Kidney tubule cell (primary cell): Measurements from ENCODE around the gene SHROOM4.
A peak's percentile ranks its signal among the peaks of the same experiment; 100 is the strongest.

ENCODE experiments used
- DNase-seq: peaks from one replicate; pipeline ENCODE4 v3.0.0-alpha.2; 2018; ENCODE audit warnings: low spot score

SHROOM4 gene

DNA sequence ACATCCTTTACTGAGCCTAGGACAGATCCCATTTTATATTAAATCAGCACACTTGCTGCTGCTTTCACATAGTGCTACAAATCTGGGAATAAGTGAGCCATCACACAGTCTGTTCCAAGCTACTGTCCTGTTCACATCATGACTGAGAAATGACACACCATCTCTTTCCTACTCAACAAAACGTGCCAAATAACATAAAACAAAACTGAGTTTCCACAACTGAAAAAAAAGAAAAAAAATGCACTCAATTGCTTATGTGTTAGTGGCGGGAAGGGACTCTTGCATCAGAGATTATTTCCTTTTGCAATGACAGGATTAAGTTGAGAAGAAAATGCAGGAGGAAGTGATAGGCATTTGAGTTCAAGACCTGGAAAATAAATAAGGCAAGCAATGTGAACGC lies 109.0 kb downstream of the SHROOM4 start:
- peak; percentile 60 for DNase-seq

DNA sequence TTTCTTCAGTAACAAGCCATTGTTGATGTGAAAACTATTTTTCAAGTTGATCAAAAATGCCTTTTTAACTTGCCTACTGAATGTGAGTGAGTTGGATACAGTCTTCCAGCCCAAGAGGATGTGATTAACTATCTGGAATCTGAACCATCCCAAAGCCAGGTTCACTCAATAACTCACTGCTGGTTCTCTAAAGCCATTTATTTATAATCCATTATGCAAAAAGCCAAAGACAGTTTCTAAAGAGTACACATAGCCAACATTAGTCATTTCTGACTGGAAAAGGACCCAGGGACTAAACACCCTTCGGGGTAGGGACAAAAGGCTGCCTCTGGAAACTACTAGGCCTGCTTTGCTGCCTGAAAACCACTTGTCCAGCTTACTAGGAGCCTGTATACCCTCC lies 109.6 kb downstream of the SHROOM4 start:
- DNase-seq: peak; percentile 84

GRCh38 chrX:50700921-50701320 lies 113.1 kb downstream of the SHROOM4 start:
- DNase-seq: peak; percentile 40

DNA sequence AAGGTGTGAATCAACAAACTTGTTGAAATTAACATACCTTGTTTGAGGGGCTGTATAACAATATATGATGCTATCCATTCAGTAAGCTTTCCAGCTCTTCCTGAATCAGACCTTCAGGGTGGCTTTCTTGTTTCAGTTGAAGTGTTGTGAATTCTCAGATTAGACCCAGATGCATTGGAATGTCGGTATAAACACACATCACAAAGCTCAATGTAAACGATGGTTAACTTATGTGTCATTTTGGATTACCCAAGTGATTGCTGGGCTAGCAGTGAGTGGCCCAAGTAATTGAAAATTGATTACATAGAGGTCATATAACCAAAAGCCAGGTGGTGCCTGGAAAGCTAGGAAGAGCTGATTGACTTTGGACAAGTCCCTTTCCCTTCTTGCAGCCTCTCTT lies 115.0 kb downstream of the SHROOM4 start:
- DNase-seq: no peak

- DNase-seq: peak; percentile 83
Measured at GRCh38 chrX:50697691-50698090, 116.3 kb downstream of the SHROOM4 start.

- DNase-seq: peak; percentile 61
Measured at GRCh38 chrX:50691820-50692219, 122.2 kb downstream of the SHROOM4 start.

DNA sequence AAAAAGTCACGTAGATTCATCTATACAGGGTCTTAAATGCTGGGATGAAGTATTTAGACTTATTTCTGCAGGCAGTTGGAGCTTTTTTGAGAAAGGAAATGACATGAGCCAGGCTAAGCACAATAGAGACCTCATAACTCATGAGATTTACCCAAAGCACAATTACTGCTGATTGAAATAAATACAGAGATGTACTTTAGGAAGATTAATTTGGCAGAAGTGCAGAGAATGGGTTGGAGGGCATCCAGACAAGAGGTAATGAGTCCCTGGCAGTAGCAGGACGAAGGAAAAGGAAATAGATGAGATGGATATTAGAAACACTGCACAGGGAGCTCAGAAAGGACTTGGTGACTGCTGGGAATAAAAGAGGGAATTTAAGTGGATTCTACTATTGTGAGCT lies 129.1 kb downstream of the SHROOM4 start:
- DNase-seq: no peak

DNA sequence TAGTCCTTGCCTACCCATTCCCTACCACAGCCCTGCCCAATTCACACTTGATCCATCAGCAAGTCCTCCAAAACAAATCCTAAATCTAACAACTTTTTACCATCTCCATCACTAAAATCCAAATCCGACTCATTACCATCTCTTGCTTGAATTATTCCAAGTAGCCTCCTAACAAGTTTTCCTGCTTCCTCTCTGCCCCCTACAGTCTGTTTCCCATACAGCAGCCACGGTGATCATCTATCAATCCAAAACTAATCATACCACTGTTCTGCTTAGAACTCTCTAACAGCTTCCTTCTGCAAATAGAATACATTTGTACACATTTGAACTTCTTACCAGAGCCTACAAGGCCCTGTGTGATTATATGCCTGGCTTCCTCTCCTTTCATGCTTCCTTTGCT lies 133.0 kb downstream of the SHROOM4 start:
- DNase-seq: no peak

- no peak for DNase-seq
Measured at GRCh38 chrX:50677789-50678188, 136.2 kb downstream of the SHROOM4 start.

GRCh38 chrX:50671661-50672060 lies 142.3 kb downstream of the SHROOM4 start:
- no peak for DNase-seq

- DNase-seq: no peak
Measured at GRCh38 chrX:50668860-50669259, 145.1 kb downstream of the SHROOM4 start.

- DNase-seq: peak; percentile 75
Measured at GRCh38 chrX:50648156-50648555, 165.8 kb downstream of the SHROOM4 start.

- DNase-seq: no peak
Measured at GRCh38 chrX:50644496-50644895, 169.5 kb downstream of the SHROOM4 start.

DNA sequence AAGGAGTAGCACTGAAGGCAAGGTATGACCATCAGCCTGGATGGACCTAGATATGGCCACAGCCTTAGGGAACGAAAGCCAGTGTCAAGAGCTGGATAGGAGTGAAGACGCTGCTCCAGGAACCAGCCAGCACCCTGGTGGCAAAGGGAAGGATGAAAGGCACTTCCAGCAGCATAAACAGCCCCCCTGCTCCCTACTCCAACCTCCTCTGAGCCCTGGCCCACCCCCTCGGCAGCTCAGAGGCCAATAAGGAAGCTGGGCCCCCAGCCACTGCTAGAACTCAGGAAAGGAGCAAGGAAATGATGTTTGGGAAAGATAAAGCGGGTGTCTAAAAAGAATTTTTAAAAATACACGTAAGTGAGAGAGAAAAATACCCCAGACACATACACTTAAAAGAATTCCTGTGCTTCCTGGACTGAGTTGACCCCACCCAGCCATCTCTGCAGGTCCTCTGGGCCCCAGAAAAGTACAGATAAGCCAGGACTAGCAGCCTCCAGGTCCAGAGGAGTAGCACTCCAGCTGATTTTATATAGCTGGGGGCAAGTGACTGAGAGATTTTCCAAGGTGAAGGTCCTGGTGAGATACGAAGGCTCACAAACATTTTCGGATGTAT lies 170.4 kb downstream of the SHROOM4 start:
- no peak for DNase-seq

- DNase-seq: peak; percentile 42
Measured at GRCh38 chrX:50638123-50638522, 175.9 kb downstream of the SHROOM4 start.

GRCh38 chrX:50635817-50636365 lies 178.1 kb downstream of the SHROOM4 start:
- no peak for DNase-seq

DNA sequence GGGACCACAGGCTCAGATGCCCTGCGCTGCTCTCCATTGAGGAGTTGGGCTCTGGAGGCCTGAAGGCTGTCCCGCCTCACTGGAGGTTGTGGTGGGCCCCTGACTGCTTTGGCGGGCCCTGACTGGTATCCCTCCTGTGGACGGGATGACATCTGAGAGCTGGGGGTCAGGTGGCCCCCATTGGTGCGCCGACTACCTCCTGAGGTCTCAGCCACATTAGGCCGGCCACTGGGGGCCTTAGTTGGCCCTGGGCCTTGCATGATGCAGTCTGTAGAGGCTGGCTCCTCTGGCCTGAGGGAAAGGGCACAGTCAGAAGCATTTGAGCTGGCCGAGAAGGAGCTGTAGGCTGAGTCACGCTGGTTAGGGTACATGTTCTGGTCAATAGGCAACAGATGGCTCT lies 178.8 kb downstream of the SHROOM4 start:
- no peak for DNase-seq

DNA sequence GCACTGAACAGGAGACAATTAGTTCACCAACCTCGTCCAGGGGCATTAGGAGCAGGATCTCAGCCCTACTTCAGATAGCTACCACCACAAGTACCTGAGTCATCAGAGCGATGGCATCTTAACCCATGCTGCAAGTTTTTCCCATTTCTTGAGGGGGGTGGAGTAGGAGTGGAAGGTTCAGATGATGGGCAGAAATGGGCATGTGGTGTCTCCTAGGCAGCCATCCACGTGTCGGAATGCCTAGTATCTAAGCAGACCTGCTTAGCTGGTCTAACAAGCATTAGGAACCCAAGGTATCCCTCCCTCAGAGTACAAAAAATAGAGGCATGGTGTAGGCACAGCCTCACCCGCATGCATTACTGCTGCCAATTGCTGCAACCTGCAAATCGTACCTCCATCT lies 184.2 kb downstream of the SHROOM4 start:
- DNase-seq: no peak

- no peak for DNase-seq
Measured at GRCh38 chrX:50627696-50628095, 186.3 kb downstream of the SHROOM4 start.

DNA sequence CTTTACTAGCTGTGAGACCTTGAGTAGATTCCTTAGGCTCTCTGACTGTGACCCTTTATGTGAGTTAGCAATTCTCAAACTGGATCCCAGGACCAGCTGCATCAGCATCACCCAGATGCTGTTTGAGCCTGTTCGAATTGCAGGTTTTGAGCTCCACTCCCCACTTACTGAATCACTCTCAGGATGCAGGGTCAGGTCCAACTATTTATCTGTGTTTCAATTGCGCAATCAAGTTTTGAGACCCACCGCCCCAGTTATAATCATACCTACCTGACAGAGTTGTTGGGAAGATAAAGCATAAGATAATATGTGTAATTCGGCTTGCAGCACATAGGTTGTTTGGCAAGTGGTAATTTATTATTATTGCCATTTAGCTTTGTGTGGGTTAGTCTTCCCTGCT lies 187.6 kb downstream of the SHROOM4 start:
- DNase-seq: no peak

DNA sequence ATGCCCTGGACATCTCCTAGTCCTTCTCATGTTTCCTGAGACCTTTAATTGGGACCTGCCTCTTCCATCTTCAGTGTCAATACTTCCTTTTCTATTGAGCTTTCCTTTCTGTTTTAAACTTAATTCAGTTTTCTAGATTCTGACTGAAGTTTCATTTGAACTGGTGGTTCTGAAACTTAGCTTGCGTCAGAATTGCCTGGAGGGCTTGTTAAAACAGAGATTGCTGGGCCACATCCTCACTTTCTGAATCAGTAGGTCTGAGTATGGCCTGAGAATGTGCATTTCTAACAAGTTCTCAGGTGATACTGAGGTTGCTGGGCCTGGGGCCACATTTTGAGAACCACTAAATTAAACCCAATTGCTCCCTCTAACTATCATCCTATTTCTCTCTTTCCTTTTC lies 191.2 kb downstream of the SHROOM4 start:
- DNase-seq: no peak

GRCh38 chrX:50618788-50619558 lies 195.0 kb downstream of the SHROOM4 start:
- DNase-seq: no peak

DNA sequence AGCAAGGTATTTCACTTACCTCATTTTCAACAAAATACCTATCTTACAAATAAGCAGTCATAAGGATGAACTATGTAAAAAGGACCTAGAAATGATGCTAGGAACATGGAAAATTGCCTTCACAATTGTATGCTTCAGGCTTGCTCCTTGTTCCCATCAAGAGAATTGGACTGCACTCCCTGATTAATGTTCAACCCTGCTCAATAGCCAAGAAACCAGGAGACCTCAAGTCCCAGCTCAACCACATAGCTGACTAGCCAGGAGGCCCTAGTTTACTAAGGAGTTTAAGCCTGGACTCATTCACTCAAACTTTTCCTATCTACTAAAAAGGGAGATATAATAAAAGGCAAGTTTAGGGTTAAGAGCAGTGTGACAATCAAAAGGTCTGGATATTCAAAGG lies 196.8 kb downstream of the SHROOM4 start:
- DNase-seq: peak; percentile 10
